Urinary bladder (tissue), 4 donors: ENCODE data around the gene SRXN1. TPM values are rescaled to one million over a fixed set of nuclear protein-coding genes. Genes with fewer than 3 reads are reported as not detected.
"Not testable (repeated sequence)": the region's sequence is repeated elsewhere in the genome, so short reads cannot be mapped to it uniquely, and the experiment has no call there.

Source experiments
- DNase-seq: peaks from one replicate; pipeline ENCODE4 v3.0.0-alpha.2; 2015; ENCODE audit errors: extremely low spot score
- H3K27ac ChIP-seq: one replicate; pipeline ENCODE4 v1.5.1; 2013; ENCODE audit warnings: low read depth, mild to moderate bottlenecking, moderate library complexity
- H3K36me3 ChIP-seq: one replicate; pipeline ENCODE4 v1.6.1; 2013; ENCODE audit warnings: mild to moderate bottlenecking, moderate library complexity; ENCODE audit not compliant: insufficient read depth
- H3K4me1 ChIP-seq: one replicate; pipeline ENCODE4 v1.6.1; 2013; ENCODE audit warnings: mild to moderate bottlenecking, moderate library complexity; ENCODE audit not compliant: insufficient read depth
- H3K4me3 ChIP-seq: one replicate; pipeline ENCODE4 v1.5.1; 2013; ENCODE audit warnings: low read depth, low read length
- WGBS: extraction: QIAGEN DNeasy Blood & Tissue Kit; methylation state at CpG from one replicate; pipeline ENCODE4 v1.1.7; 2013; 5-methylcytosine and 5-hydroxymethylcytosine counted together
- polyA plus RNA-seq: library from polyadenylated mRNA; stranded (reverse); fragments of 200-250 nt; gene quantifications from one replicate; pipeline ENCODE4 v1.2.3, GENCODE V29; 2013
- total RNA-seq: library from RNA; depleted of rRNA; stranded (reverse); fragments of >200 nt; gene quantifications from one replicate; pipeline ENCODE4 v1.2.3, GENCODE V29; 2014
- donor health status: healthy with polysubstance abuse.
- donor health status: healthy.

The SRXN1 gene
- 11.9 TPM for total RNA-seq
- 44.1 TPM for polyA plus RNA-seq

DNA sequence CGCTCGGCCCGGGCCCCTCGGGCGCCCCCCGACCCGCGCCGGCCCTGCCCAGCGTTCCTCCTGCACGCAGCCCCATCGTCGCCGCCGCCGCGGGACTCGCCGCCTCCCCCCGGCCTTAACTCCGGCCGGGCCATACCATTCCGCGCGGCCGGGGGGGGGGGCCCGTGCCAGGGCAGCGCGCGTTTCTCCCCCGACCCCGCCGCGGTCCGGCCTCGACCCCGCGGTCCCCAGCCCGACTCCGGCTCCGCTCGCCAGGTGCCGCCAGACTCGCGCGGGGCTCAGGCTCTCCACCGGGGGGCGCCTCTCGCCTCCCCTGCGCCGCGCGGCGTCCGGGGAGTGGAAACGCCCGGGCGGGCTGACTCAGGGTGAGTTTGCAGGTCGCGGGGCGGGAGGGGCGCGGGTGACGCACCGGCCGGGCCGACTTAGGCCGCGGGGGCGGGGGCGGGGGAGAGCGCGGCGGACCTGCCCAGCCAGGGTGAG lies at the start of gene SRXN1:
TSS of gene SRXN1 (minus strand) at position 91 of the 480 bp plus-strand sequence. CDS start at position 76, 15 bp downstream.
- peaks cover 3% of the 10 kb centered on the region for H3K4me1 ChIP-seq
- DNase-seq = no peak
- peaks cover 2% of the 10 kb centered on the region for H3K36me3 ChIP-seq
- peak within 1 kb of the TSS; percentile 84 for H3K27ac ChIP-seq
- H3K4me3 ChIP-seq = peak within 1 kb of the TSS; percentile 78
- WGBS = under 1% methylated on average over 74 of the region's 74 CpGs

GRCh38 chr20:701401-702129 lies 48.6 kb upstream of the SRXN1 start:
- WGBS = 58% methylated on average over 6 of the region's 6 CpGs
- no peak overlapping the region for H3K4me3 ChIP-seq
- no peaks in the 10 kb centered on the region for H3K36me3 ChIP-seq
- no peaks in the 10 kb centered on the region for H3K4me1 ChIP-seq
- H3K27ac ChIP-seq = no peak overlapping the region
- no peak for DNase-seq

- H3K27ac ChIP-seq = no peak overlapping the region
- no peak for DNase-seq
- WGBS = 39% methylated on average over 10 of the region's 10 CpGs
- no peaks in the 10 kb centered on the region for H3K4me1 ChIP-seq
- no peaks in the 10 kb centered on the region for H3K36me3 ChIP-seq
- H3K4me3 ChIP-seq = no peak overlapping the region
Observed at GRCh38 chr20:699811-700338, 46.9 kb upstream of the SRXN1 start.

DNA sequence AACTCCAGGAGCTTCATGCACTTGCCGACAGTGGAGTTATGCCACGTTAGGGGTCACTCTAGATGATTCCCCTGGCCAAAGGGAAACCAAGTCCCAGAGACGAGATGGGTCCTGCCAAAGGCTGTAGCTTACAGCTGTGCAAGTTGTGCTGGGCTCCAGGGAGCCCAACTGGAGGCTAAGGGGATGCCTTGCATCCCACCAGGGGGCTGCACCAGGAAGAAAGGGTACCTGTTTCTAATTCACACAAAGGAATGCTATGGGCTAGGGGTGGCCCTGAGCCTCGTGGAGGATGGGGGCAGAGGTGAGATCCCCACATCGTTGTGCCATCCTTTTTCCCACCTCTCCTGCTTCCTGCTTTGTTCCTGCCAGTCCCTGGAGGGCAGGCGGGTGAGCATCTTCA lies 46.3 kb upstream of the SRXN1 start:
- Histone ChIP-seq H3K4me3 (no peak overlapping the region), H3K36me3 (no peaks in the 10 kb centered on the region), H3K27ac (no peak overlapping the region), H3K4me1 (no peaks in the 10 kb centered on the region)
- DNase-seq = no peak
- WGBS = 48% methylated on average over 6 of the region's 6 CpGs

DNA sequence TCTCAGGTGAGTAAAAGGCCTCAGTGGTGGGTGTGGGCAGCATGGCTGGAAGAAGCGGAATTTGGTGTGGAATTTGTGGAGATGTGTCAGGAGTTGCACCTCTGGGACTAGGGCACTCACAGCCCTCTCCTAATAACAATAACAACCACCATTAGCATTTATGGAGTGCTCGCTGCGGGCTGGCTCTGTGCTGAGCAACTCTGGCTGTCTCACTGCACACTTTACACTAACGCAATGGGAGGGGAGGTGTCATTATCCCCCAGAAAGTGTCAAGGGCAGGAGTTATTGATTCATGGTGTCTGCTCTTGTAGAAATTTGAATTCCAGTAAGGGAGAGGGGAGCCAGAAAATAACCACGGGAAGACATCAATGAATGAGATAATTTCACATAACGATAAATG lies 45.3 kb upstream of the SRXN1 start:
- H3K4me3 ChIP-seq = no peak overlapping the region
- H3K27ac ChIP-seq = no peak overlapping the region
- H3K4me1 ChIP-seq = no peaks in the 10 kb centered on the region
- H3K36me3 ChIP-seq = no peaks in the 10 kb centered on the region
- WGBS = 49% methylated on average over 6 of the region's 6 CpGs
- no peak for DNase-seq

DNA sequence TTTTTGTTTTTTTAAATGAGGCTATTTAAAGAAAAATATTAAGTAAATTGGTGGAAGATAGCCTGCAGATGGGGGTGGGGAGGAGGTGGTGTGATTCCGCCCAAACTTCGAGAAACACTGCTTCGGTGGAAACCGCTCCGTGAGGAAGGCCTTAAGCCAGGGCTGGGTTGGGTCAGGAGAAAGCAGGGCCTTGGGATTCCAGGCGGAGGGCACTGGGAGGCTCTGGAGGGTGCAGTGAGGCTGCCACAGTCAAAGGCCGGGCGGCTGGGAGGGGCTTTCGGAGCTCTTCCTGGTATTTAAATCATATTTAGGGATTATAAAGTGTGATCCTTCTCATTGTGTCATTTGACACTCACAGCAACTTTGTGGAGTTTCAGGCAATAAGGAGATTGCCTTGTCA lies 44.8 kb upstream of the SRXN1 start:
- no peak for DNase-seq
- Histone ChIP-seq H3K36me3 (no peaks in the 10 kb centered on the region), H3K4me1 (no peaks in the 10 kb centered on the region), H3K4me3 (no peak overlapping the region), H3K27ac (no peak overlapping the region)
- 65% methylated on average over 9 of the region's 9 CpGs for WGBS

GRCh38 chr20:695165-695866 lies 42.3 kb upstream of the SRXN1 start:
- no peak overlapping the region for H3K4me3 ChIP-seq
- no peak overlapping the region for H3K27ac ChIP-seq
- DNase-seq = no peak
- H3K36me3 ChIP-seq = no peaks in the 10 kb centered on the region
- H3K4me1 ChIP-seq = no peaks in the 10 kb centered on the region
- 72% methylated on average over 2 of the region's 2 CpGs for WGBS

DNA sequence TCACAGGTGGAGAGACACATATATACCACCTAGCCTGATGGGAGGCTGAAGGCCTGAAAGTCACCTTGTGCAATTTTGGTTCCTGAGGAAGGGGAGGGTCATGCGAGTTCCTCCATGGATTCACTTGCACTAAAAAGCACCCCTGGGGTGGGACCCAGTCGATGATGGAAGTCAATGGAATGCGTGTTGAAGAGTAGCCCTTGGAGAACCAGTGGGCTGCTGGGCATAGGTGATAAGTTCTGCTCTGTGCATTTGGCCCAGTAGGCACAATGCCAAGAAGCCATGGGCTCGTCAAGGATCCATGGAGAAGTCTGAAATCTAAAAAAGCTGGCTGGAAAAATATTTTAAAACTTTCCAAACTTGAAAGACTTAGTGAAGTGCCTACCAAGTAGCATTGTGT lies 41.5 kb upstream of the SRXN1 start:
- H3K36me3 ChIP-seq = no peaks in the 10 kb centered on the region
- no peak for DNase-seq
- WGBS = 66% methylated on average over 4 of the region's 4 CpGs

DNA sequence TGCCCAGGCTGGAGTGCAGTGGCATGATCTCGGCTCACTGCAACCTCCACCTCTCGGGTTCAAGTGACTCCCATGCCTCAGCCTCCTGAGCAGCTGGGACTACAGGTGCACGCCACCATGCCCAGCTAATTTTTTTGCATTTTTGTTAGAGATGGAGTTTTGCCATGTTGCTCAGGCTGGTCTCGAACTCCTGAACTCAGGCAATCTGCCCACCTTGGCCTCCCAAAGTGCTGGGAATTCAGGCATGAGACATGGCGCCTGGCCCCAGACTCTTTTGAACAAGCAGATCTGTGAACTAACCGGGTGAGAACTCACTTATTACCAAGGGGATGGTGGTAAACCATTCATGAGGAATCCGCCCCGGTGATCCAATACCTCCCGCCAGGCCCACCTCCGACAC lies 40.8 kb upstream of the SRXN1 start:
- 88% methylated on average over 10 of the region's 10 CpGs for WGBS
- not testable (repeated sequence) for H3K27ac ChIP-seq, H3K4me1 ChIP-seq, DNase-seq, H3K36me3 ChIP-seq, H3K4me3 ChIP-seq

More for the DNA sequence above, 41.5 kb upstream of the SRXN1 start:
- Histone ChIP-seq H3K4me3 (no peak overlapping the region), H3K4me1 (no peaks in the 10 kb centered on the region), H3K27ac (no peak overlapping the region)

- Histone ChIP-seq H3K4me1 (no peaks in the 10 kb centered on the region), H3K36me3 (no peaks in the 10 kb centered on the region), H3K4me3 (no peak overlapping the region), H3K27ac (no peak overlapping the region)
- 44% methylated on average over 1 of the region's 1 CpG for WGBS
- DNase-seq = no peak
Observed at GRCh38 chr20:692044-692443, 39.0 kb upstream of the SRXN1 start.

DNA sequence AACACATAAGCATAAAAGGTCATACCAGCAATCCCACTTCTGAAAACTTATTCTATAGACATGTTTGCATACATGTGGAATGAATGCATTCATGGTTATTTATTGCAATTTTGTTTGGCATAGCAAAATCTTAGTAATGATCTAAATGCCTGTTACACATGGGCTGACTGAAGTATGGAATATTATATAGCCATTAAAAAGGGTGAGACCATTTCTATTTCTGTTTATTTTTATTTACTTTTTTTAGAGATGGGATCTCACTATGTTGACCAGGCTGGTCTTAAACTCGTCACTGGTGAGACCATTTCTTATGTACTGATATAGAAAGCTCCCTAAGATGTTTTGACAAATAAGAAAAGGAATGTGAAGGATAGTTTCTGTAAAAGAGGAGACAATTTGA lies 36.9 kb upstream of the SRXN1 start:
- Histone ChIP-seq H3K27ac (no peak overlapping the region), H3K36me3 (no peaks in the 10 kb centered on the region), H3K4me1 (no peaks in the 10 kb centered on the region), H3K4me3 (no peak overlapping the region)
- no peak for DNase-seq
- WGBS = 33% methylated on average over 1 of the region's 1 CpG

DNA sequence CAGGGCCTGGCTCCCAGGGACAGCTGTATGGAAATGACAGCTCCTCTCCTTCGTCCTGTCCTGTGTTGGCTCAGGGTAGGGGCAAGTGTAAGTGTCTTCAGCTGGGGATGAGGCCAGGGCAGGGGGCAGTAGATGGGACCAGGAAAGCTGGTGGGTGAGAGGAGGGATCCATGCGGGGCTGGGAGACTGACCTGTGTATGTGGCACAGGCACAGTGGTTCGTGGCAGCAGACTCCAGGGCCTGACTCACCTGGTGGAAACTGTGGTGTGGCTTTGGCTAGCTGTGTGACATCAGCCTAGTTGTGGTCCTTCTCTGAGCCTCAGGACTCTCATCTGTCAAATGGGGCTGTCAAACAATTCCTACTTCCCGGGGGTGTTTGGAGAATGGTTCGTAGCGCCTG lies 36.3 kb upstream of the SRXN1 start:
- Histone ChIP-seq H3K36me3 (no peaks in the 10 kb centered on the region), H3K4me3 (no peak overlapping the region), H3K27ac (no peak overlapping the region), H3K4me1 (no peaks in the 10 kb centered on the region)
- WGBS = 77% methylated on average over 6 of the region's 6 CpGs
- DNase-seq = no peak

GRCh38 chr20:688809-689212 lies 35.8 kb upstream of the SRXN1 start:
- H3K36me3 ChIP-seq = no peaks in the 10 kb centered on the region
- no peak overlapping the region for H3K27ac ChIP-seq
- no peaks in the 10 kb centered on the region for H3K4me1 ChIP-seq
- H3K4me3 ChIP-seq = no peak overlapping the region
- DNase-seq = no peak
- 17% methylated on average over 13 of the region's 13 CpGs for WGBS
